Ishikawa (cell line): Measurements from ENCODE around the gene SH3YL1.

Experiments
- CEBPB ChIP-seq: IDR thresholded peaks from 2 replicates; pipeline ENCODE4 v1.6.1; 2012
- CREB1 ChIP-seq: IDR thresholded peaks from 2 replicates; pipeline ENCODE4 v1.6.1; 2012; ENCODE audit warnings: low read depth
- EGR1 ChIP-seq: IDR thresholded peaks from 2 replicates; pipeline ENCODE4 v1.6.1; 2012
- EP300 ChIP-seq: IDR thresholded peaks from 2 replicates; pipeline ENCODE4 v1.6.1; 2012; ENCODE audit warnings: borderline replicate concordance
- FOXM1 ChIP-seq: IDR thresholded peaks from 2 replicates; pipeline ENCODE4 v1.6.1; 2012; ENCODE audit warnings: low read depth, borderline replicate concordance
- MAX ChIP-seq: IDR thresholded peaks from 2 replicates; pipeline ENCODE4 v1.6.1; 2012
- NFIC ChIP-seq: IDR thresholded peaks from 2 replicates; pipeline ENCODE4 v1.6.1; 2012
- RAD21 ChIP-seq: IDR thresholded peaks from 2 replicates; pipeline ENCODE4 v1.6.1; 2012; ENCODE audit warnings: low read depth
- TAF1 ChIP-seq: IDR thresholded peaks from 2 replicates; pipeline ENCODE4 v1.6.1; 2012; ENCODE audit warnings: low read depth, mild to moderate bottlenecking
- TCF12 ChIP-seq: IDR thresholded peaks from 2 replicates; pipeline ENCODE4 v1.6.1; 2012; ENCODE audit warnings: low read depth
- TEAD4 ChIP-seq: IDR thresholded peaks from 2 replicates; pipeline ENCODE4 v1.6.1; 2012
- YY1 ChIP-seq: IDR thresholded peaks from 2 replicates; pipeline ENCODE4 v1.6.1; 2012; ENCODE audit warnings: low read depth
- ZBTB7A ChIP-seq: IDR thresholded peaks from 2 replicates; pipeline ENCODE4 v1.6.1; 2012; ENCODE audit warnings: low read depth
- TF ChIP-seq, protein P1 (sequence below): IDR thresholded peaks from 2 replicates; pipeline ENCODE4 v1.6.1; 2012; ENCODE audit warnings: low read depth, mild to moderate bottlenecking
- TF ChIP-seq, protein P2 (sequence below): IDR thresholded peaks from 2 replicates; pipeline ENCODE4 v1.6.1; 2012

SH3YL1 gene

GRCh38 chr2:238869-239268 is 25.0 kb downstream of the SH3YL1 start:
- TF ChIP-seq FOXM1: no peak
- TF ChIP-seq NFIC: no peak
- no peak for TF ChIP-seq ZBTB7A
- no peak for TF ChIP-seq CREB1
- no peak for TF ChIP-seq TAF1
- TF ChIP-seq TEAD4: no peak
- TF ChIP-seq, protein P1, sequence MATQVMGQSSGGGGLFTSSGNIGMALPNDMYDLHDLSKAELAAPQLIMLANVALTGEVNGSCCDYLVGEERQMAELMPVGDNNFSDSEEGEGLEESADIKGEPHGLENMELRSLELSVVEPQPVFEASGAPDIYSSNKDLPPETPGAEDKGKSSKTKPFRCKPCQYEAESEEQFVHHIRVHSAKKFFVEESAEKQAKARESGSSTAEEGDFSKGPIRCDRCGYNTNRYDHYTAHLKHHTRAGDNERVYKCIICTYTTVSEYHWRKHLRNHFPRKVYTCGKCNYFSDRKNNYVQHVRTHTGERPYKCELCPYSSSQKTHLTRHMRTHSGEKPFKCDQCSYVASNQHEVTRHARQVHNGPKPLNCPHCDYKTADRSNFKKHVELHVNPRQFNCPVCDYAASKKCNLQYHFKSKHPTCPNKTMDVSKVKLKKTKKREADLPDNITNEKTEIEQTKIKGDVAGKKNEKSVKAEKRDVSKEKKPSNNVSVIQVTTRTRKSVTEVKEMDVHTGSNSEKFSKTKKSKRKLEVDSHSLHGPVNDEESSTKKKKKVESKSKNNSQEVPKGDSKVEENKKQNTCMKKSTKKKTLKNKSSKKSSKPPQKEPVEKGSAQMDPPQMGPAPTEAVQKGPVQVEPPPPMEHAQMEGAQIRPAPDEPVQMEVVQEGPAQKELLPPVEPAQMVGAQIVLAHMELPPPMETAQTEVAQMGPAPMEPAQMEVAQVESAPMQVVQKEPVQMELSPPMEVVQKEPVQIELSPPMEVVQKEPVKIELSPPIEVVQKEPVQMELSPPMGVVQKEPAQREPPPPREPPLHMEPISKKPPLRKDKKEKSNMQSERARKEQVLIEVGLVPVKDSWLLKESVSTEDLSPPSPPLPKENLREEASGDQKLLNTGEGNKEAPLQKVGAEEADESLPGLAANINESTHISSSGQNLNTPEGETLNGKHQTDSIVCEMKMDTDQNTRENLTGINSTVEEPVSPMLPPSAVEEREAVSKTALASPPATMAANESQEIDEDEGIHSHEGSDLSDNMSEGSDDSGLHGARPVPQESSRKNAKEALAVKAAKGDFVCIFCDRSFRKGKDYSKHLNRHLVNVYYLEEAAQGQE: no peak
- no peak for TF ChIP-seq MAX
- no peak for TF ChIP-seq RAD21

DNA sequence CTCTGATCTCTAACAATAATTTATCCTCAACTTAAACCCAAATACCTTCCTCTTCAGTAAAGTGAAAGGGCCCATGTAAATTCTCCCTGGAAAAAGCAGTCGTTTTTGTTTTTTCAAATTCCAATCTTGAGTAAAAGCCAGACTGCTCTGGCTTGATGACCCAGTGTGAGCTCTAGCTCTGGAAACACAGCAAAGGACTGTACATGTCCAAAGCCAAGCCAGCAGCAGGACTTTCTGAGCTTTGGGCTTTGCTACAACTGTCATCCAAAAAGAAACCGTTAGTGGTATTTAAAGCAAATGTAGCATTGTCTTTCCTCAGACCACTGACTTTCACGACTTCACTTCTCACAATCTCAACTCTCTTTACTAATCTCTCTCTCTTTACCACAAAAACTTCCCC is 25.4 kb downstream of the SH3YL1 start:
- TF ChIP-seq, protein P1: no peak
- TF ChIP-seq ZBTB7A (no peak), RAD21 (no peak), CEBPB (no peak), TCF12 (no peak), CREB1 (no peak), TAF1 (no peak), EP300 (no peak)

DNA sequence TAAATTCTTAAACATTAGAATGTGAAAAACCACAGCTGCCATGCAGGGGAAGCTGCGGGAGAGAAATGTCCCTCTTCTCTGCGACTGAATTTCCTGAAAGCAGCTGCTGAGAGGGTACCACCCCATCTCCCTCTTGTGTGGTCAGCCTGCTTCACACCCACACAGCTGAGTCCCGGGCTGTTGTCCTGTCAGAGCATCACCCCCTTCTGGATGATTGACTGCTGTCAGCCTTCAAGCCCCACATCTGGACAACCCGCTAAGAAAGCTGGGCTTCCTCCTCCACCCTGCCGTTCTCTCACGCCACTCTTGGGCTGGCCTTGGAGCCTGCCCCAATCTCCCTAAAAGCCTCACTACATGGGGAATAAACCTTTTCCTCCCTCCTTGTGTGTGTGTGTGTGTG is 26.0 kb downstream of the SH3YL1 start:
- TF ChIP-seq CREB1 (no peak), YY1 (no peak), EGR1 (no peak), TAF1 (no peak), TEAD4 (no peak), FOXM1 (no peak), ZBTB7A (no peak), CEBPB (no peak), NFIC (no peak), RAD21 (no peak), EP300 (no peak), TCF12 (no peak), MAX (no peak)
- TF ChIP-seq, protein P2, sequence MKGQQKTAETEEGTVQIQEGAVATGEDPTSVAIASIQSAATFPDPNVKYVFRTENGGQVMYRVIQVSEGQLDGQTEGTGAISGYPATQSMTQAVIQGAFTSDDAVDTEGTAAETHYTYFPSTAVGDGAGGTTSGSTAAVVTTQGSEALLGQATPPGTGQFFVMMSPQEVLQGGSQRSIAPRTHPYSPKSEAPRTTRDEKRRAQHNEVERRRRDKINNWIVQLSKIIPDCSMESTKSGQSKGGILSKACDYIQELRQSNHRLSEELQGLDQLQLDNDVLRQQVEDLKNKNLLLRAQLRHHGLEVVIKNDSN: no peak
- TF ChIP-seq, protein P1: no peak

- no peak for TF ChIP-seq EGR1
- no peak for TF ChIP-seq FOXM1
- no peak for TF ChIP-seq TAF1
- TF ChIP-seq, protein P2: no peak
- no peak for TF ChIP-seq MAX
- TF ChIP-seq CEBPB: no peak
- TF ChIP-seq ZBTB7A: no peak
- no peak for TF ChIP-seq TCF12
- TF ChIP-seq, protein P1: no peak
- no peak for TF ChIP-seq YY1
- TF ChIP-seq NFIC: no peak
- TF ChIP-seq CREB1: no peak
- no peak for TF ChIP-seq TEAD4
- TF ChIP-seq RAD21: no peak
- no peak for TF ChIP-seq EP300
Measured at GRCh38 chr2:236993-237539, 26.8 kb downstream of the SH3YL1 start.
